K562 (cell line): Measurements from ENCODE around the gene JPH3.

ENCODE experiments used
- CHD4 ChIP-seq: fragments of 200-600 bp; sonication (generic); IDR thresholded peaks from 3 replicates; pipeline ENCODE4 v1.6.1; 2012; ENCODE audit warnings: low read depth, mild to moderate bottlenecking, mixed read lengths, low read length, inconsistent platforms; ENCODE audit not compliant: insufficient read depth, insufficient replicate concordance, poor library complexity, severe bottlenecking
- ETV1 ChIP-seq: fragments of 450-650 bp; conservative IDR thresholded peaks from 2 replicates; pipeline ENCODE4 v1.6.1; 2016; ENCODE audit warnings: missing genetic modification characterization, control low read depth, low read depth, missing compliant biosample characterization
- FOSL1 ChIP-seq: fragments of 200-800 bp; sonication (Bioruptor generic); conservative IDR thresholded peaks from 2 replicates; pipeline ENCODE4 v1.6.1; 2016; ENCODE audit warnings: missing genetic modification characterization, missing compliant biosample characterization
- HDGF ChIP-seq: fragments of 450-650 bp; IDR thresholded peaks from 2 replicates; pipeline ENCODE4 v1.6.1; 2016
- KLF13 ChIP-seq: fragments of 450-650 bp; IDR thresholded peaks from 2 replicates; pipeline ENCODE4 v1.6.1; 2016; ENCODE audit warnings: missing genetic modification characterization, low read depth, mild to moderate bottlenecking, missing compliant biosample characterization, moderate library complexity, borderline replicate concordance
- MTA1 ChIP-seq: fragments of 450-650 bp; IDR thresholded peaks from 2 replicates; pipeline ENCODE4 v1.6.1; 2017; ENCODE audit warnings: borderline replicate concordance
- POLR2A ChIP-seq: fragments of 450-650 bp; conservative IDR thresholded peaks from 2 replicates; pipeline ENCODE4 v1.6.1; 2016
- SP2 ChIP-seq: IDR thresholded peaks from 2 replicates; pipeline ENCODE4 v1.6.1; 2011; ENCODE audit warnings: mild to moderate bottlenecking, low read depth, low read length, moderate library complexity; ENCODE audit not compliant: poor library complexity, severe bottlenecking; ENCODE audit errors: extremely low read depth
- SRF ChIP-seq, 2 experiments: fragments of 250-450, 450-650 bp in 1 of 2; sonication (Bioruptor Pico) in 1 of 2; sonication (generic) in 1 of 2; formaldehyde crosslinking; IDR thresholded peaks; 2 replicates each; pipeline versions ENCODE4 v1.5.0 to v1.5.1; 2020 to 2022; ENCODE audit warnings: mild to moderate bottlenecking in 1 of 2, missing genetic modification reagents in 1 of 2
- ZNF12 ChIP-seq: sonication (generic); formaldehyde crosslinking; IDR thresholded peaks from 2 replicates; pipeline ENCODE4 v1.4.0; 2020; ENCODE audit warnings: mild to moderate bottlenecking, missing genetic modification reagents
- TF ChIP-seq, protein P1 (sequence below), 3 experiments: IDR thresholded peaks in 2 of 3; conservative IDR thresholded peaks in 1 of 3; 2 replicates each; pipeline ENCODE4 v1.5.1; 2011 to 2012; ENCODE audit warnings: low read length in 3 of 3, mild to moderate bottlenecking in 3 of 3, control low read depth in 2 of 3, improper control_type of control experiment in 1 of 3, inconsistent platforms in 1 of 3, low read depth in 1 of 3, mixed read lengths in 1 of 3, moderate library complexity in 1 of 3; ENCODE audit not compliant: insufficient read depth in 2 of 3

DNA sequence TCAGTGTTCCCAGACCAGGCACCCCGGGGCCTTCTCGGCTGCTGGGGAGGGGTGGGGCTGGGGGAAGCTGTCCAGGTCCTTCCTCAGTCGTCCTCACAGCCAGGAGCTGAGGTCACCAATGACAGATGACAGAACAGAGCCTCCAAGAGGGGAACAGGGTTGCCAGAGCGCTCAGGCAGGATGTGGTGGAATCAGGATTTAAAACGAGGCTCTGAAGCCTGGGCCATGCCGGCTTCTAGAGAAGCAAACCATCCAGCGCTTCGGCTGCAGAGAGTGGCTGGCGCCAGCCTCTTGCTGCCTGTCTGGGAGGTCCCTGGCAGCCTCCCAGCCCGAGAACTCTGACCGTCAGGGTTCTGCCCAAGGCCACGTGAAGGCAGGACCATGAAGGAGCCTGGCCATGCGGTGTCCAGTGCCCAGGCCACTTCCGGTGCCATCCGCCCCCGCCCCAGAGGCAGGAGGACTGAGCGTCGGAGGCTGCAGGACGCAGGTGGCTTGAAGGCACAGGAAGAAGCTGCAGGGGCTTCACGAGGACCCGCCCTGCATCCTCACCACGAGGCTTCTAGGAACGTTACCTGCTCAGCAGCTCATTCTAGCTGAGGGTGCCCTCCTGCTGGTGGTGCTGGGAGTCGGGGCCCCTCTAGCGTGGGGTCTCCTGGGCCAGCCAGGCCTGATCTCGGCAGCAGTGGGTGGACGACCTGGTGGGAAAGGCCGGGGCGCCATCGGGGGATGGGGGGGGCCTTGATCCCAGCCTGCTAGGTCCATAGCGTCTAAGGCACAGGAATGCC is 85.0 kb downstream of the JPH3 start:
- no peak for TF ChIP-seq KLF13 (tag)
- no peak for TF ChIP-seq FOSL1 (tag)
- TF ChIP-seq, protein P1, sequence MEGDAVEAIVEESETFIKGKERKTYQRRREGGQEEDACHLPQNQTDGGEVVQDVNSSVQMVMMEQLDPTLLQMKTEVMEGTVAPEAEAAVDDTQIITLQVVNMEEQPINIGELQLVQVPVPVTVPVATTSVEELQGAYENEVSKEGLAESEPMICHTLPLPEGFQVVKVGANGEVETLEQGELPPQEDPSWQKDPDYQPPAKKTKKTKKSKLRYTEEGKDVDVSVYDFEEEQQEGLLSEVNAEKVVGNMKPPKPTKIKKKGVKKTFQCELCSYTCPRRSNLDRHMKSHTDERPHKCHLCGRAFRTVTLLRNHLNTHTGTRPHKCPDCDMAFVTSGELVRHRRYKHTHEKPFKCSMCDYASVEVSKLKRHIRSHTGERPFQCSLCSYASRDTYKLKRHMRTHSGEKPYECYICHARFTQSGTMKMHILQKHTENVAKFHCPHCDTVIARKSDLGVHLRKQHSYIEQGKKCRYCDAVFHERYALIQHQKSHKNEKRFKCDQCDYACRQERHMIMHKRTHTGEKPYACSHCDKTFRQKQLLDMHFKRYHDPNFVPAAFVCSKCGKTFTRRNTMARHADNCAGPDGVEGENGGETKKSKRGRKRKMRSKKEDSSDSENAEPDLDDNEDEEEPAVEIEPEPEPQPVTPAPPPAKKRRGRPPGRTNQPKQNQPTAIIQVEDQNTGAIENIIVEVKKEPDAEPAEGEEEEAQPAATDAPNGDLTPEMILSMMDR (IDR thresholded peaks at IDR 0.05 in 2 of 3, conservative IDR thresholded peaks at IDR 0.05 in 1 of 3; ENCODE audit: insufficient read depth in 2 of 3, low read depth in 1 of 3, low read length in 3 of 3): no peak
- TF ChIP-seq MTA1: no peak
- no peak for TF ChIP-seq POLR2A
- TF ChIP-seq SP2: no peak
- TF ChIP-seq ZNF12: no peak
- TF ChIP-seq CHD4: no peak
- TF ChIP-seq ETV1 (tag): no peak
- no peak for TF ChIP-seq SRF (CRISPR knock-in tag; IDR thresholded peaks at IDR 0.05)
- TF ChIP-seq HDGF: no peak
